Gastrocnemius medialis (tissue), 4 donors: ENCODE data around the gene TMEM139. TPM values are rescaled to one million over a fixed set of nuclear protein-coding genes. Genes with fewer than 3 reads are reported as not detected.

Experiments
- ATAC-seq, 2 donors: fragments of 150-250 bp; one replicate each; pipeline ENCODE4 v1.9.1; 2016
- DNase-seq, 2 donors: peaks; one replicate each; pipeline ENCODE4 v3.0.0-alpha.2; 2019
- H3K27ac ChIP-seq, 4 donors: fragments of 200-600 bp; sonication (generic); 1 replicate in 1 of 4; 2 replicates in 3 of 4; pipeline ENCODE4 v1.5.1; 2016 to 2018; ENCODE audit warnings: mild to moderate bottlenecking in 2 of 4, moderate library complexity in 1 of 4
- H3K27me3 ChIP-seq, 3 donors: fragments of 200-600 bp; sonication (generic) in 2 of 3; 1 replicate in 1 of 3; 2 replicates in 2 of 3; pipeline versions ENCODE4 v1.5.1 to v1.6.0; 2016 to 2019; ENCODE audit warnings: mild to moderate bottlenecking in 1 of 3, moderate library complexity in 1 of 3
- H3K36me3 ChIP-seq, 2 donors: fragments of 200-600 bp; sonication (generic) in 1 of 2; one replicate each; pipeline ENCODE4 v1.5.1; 2017 to 2018
- H3K4me1 ChIP-seq, 2 donors: fragments of 200-600 bp; sonication (generic) in 1 of 2; one replicate each; pipeline ENCODE4 v1.5.1; 2016 to 2017; ENCODE audit warnings: mild to moderate bottlenecking in 2 of 2
- H3K4me3 ChIP-seq, 4 donors: fragments of 200-600 bp; sonication (generic) in 3 of 4; 1 replicate in 1 of 4; 2 replicates in 3 of 4; pipeline ENCODE4 v1.5.1; 2016 to 2019; ENCODE audit warnings: mild to moderate bottlenecking in 2 of 4
- H3K9me3 ChIP-seq, 3 donors: fragments of 200-600 bp; sonication (generic) in 2 of 3; 1 replicate in 1 of 3; 2 replicates in 2 of 3; pipeline ENCODE4 v1.5.1; 2016 to 2019
- POLR2A ChIP-seq, 2 donors: fragments of 450-650 bp; IDR thresholded peaks; one replicate each; pipeline ENCODE4 v1.6.1; 2017; ENCODE audit warnings: antibody characterized with exemption in 2 of 2, mild to moderate bottlenecking in 2 of 2, moderate library complexity in 2 of 2
- in situ Hi-C, 4 donors: fragments of 200-750 bp; cut with MboI; loops; one replicate each; pipeline versions ENCODE4 v1.15.0 to v1.8.0; 2017; ENCODE audit warnings: low sequenced_read_pairs in 4 of 4
- intact Hi-C: fragments of 100-400 bp; cut with DNase I; formaldehyde crosslinking; loops from one replicate; pipeline ENCODE4 v1.15.1; 2023; ENCODE audit warnings: low total_unique reads
- total RNA-seq, 4 donors: library from RNA; depleted of rRNA; stranded (reverse); fragments of >200 nt; gene quantifications; one replicate each; pipeline versions ENCODE4 v1.1.0 to v1.2.3, GENCODE V29; 2016
- TF ChIP-seq, protein P1 (sequence below), 5 experiments: fragments of 450-650 bp in 3 of 5; fragments of 200-600 bp in 2 of 5; sonication (generic) in 2 of 5; IDR thresholded peaks in 4 of 5; conservative IDR thresholded peaks in 1 of 5; 1 replicate in 4 of 5; 2 replicates in 1 of 5; pipeline ENCODE4 v1.5.1; 2016 to 2019; ENCODE audit warnings: antibody characterized with exemption in 5 of 5, mild to moderate bottlenecking in 3 of 5, moderate library complexity in 3 of 5

TMEM139 gene
- not detected for total RNA-seq

- intact Hi-C loops = no loop called here
- TF ChIP-seq, protein P1, sequence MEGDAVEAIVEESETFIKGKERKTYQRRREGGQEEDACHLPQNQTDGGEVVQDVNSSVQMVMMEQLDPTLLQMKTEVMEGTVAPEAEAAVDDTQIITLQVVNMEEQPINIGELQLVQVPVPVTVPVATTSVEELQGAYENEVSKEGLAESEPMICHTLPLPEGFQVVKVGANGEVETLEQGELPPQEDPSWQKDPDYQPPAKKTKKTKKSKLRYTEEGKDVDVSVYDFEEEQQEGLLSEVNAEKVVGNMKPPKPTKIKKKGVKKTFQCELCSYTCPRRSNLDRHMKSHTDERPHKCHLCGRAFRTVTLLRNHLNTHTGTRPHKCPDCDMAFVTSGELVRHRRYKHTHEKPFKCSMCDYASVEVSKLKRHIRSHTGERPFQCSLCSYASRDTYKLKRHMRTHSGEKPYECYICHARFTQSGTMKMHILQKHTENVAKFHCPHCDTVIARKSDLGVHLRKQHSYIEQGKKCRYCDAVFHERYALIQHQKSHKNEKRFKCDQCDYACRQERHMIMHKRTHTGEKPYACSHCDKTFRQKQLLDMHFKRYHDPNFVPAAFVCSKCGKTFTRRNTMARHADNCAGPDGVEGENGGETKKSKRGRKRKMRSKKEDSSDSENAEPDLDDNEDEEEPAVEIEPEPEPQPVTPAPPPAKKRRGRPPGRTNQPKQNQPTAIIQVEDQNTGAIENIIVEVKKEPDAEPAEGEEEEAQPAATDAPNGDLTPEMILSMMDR (IDR thresholded peaks at IDR 0.05 in 4 of 5, conservative IDR thresholded peaks at IDR 0.05 in 1 of 5) = no peak
- TF ChIP-seq POLR2A (IDR thresholded peaks at IDR 0.05) = no peak
- H3K4me3 ChIP-seq = no peak within 1 kb of the TSS
Measured at GRCh38 chr7:143284591-143285469, at the start of gene TMEM139. Gene TMEM139, plus strand, starts transcription at chr7:143284958. Its CDS starts 1,000 bp downstream, at chr7:143285958.

DNA sequence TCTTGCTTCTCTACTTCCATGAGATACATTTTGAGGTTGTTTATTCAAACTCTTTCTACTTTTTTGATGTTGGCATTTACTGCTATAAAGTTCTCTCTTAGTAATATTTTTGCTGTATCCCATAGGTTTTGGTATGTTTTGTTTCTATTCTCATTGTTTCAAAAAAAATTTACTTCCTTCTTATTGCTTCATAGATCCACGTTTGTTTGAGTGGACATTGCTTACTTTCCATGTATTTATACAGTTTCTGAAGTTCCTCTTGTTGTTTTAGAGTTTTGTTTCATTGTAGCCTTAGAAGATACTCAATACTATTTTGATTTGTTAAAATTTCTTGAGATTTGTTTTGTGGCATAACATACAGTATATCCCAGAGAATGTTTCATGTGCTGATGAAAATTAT is 49.2 kb upstream of the TMEM139 start:
- Histone ChIP-seq H3K4me1 (no peaks in the 10 kb centered on the region), H3K36me3 (no peaks in the 10 kb centered on the region), H3K9me3 (no peaks in the 10 kb centered on the region), H3K27ac (no peak overlapping the region), H3K4me3 (no peak overlapping the region), H3K27me3 (no peaks in the 10 kb centered on the region)
- in situ Hi-C loops = no loop called here
- no peak for DNase-seq
- no peak for ATAC-seq
- TF ChIP-seq, protein P1 (IDR thresholded peaks at IDR 0.05 in 4 of 5, conservative IDR thresholded peaks at IDR 0.05 in 1 of 5) = no peak
- no peak for TF ChIP-seq POLR2A (IDR thresholded peaks at IDR 0.05)
- intact Hi-C loops = no loop called here

More at GRCh38 chr7:143284591-143285469, at the start of gene TMEM139:
- peaks cover 9 to 17% of the 10 kb centered on the region in 2 donors for H3K4me1 ChIP-seq
- no peak for DNase-seq
- no peaks in the 10 kb centered on the region for H3K27me3 ChIP-seq
- H3K9me3 ChIP-seq = no peaks in the 10 kb centered on the region
- no peaks in the 10 kb centered on the region for H3K36me3 ChIP-seq
- in situ Hi-C loops = loop anchor here in 1 of 4 donors (25.0 kb wide), 1 partner anchor 602 kb away; no protein-coding TSS in a partner anchor
- ATAC-seq = no peak
- peak within 1 kb of the TSS in 1 of 4 donors; percentile 11 for H3K27ac ChIP-seq

DNA sequence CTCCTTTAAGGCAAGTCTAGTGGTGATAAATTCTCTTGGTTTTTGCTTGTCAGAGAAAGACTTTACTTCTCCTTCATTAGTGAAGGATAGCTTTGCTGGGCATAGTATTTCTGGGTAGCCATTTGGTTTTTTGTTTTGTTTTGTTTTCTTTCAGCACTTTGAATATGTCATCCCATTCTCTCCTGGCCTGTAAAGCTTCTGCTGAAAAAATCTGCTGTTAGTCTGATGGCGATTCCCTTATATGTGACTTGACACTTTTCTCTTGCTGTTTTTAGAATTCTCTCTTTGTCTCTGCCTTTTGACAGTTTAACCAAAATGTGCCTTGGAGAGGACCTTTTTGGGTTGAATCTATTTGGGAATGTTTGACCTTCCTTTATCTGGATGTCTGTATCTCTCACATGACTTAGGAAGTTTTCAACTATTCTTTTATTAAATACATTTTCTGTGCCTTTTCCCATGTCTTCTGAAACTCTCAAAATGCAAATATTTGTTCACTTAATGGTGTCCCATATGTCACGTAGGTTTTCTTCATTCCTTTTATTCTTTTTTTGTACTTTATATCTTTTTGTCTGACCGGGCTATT is 48.3 kb upstream of the TMEM139 start:
- in situ Hi-C loops (no loop called here), intact Hi-C loops (no loop called here)
- ATAC-seq = no peak
- Histone ChIP-seq H3K4me1 (peaks cover 0 to 4% of the 10 kb centered on the region in 2 donors), H3K4me3 (no peak overlapping the region), H3K36me3 (no peaks in the 10 kb centered on the region), H3K27ac (no peak overlapping the region), H3K27me3 (no peaks in the 10 kb centered on the region), H3K9me3 (no peaks in the 10 kb centered on the region)
- TF ChIP-seq, protein P1 (IDR thresholded peaks at IDR 0.05 in 4 of 5, conservative IDR thresholded peaks at IDR 0.05 in 1 of 5) = no peak
- no peak for TF ChIP-seq POLR2A (IDR thresholded peaks at IDR 0.05)
- DNase-seq = no peak

DNA sequence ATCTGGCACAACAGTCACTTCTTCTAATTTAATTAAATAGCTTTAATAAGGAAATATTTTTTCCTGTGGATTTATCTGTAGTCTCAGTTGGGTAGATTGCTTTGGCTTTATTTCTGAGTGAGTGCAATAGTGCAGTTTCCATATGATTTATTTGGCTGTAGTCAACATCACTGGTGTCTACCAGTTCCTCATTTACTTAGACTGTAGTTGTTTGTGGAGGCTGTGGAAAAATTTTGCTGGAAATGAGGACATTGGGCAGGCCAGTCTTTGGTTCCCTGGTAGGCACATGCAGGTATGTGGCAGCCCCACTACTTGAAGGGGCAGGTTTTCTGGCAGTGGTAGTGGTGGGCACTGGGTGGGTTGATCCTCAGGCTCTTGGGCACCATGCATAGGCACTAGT is 47.4 kb upstream of the TMEM139 start:
- H3K36me3 ChIP-seq = no peaks in the 10 kb centered on the region
- no peaks in the 10 kb centered on the region for H3K27me3 ChIP-seq
- peaks cover 0 to 4% of the 10 kb centered on the region in 2 donors for H3K4me1 ChIP-seq
- no peak overlapping the region for H3K27ac ChIP-seq
- H3K9me3 ChIP-seq = no peaks in the 10 kb centered on the region
- TF ChIP-seq, protein P1 (IDR thresholded peaks at IDR 0.05 in 4 of 5, conservative IDR thresholded peaks at IDR 0.05 in 1 of 5) = no peak
- TF ChIP-seq POLR2A (IDR thresholded peaks at IDR 0.05) = no peak
- in situ Hi-C loops (no loop called here), intact Hi-C loops (no loop called here)
- DNase-seq = no peak
- ATAC-seq = no peak
- no peak overlapping the region for H3K4me3 ChIP-seq
